OCI-LY7 (cell line): ENCODE data around the gene CASP10.

Experiments
- CTCF ChIP-seq: fragments of 200-600 bp; sonication (generic); conservative IDR thresholded peaks from 2 replicates; pipeline ENCODE4 v1.5.1; 2014; ENCODE audit warnings: mild to moderate bottlenecking, antibody characterized with exemption, low read length, moderate library complexity, mixed read lengths
- EZH2phosphoT487 ChIP-seq: fragments of 200-600 bp; sonication (generic); IDR thresholded peaks from 2 replicates; pipeline ENCODE4 v1.6.1; 2018; ENCODE audit warnings: low read depth, borderline replicate concordance, mild to moderate bottlenecking, mixed run types, antibody characterized with exemption, low read length, moderate library complexity, mixed read lengths

- no peak for TF ChIP-seq CTCF
- TF ChIP-seq EZH2phosphoT487 = no peak
These were observed 2.9 kb downstream of the CASP10 start for GRCh38 chr2:201185863-201186262.
